Endothelial cell of umbilical vein (primary cell): Measurements from ENCODE around the gene PCBP1. TPM values are rescaled to one million over a fixed set of nuclear protein-coding genes. Genes with fewer than 3 reads are reported as not detected.
A peak's percentile ranks its signal among the peaks of the same experiment; 100 is the strongest.

Experiments used
- BruUV-seq: library from RNA; stranded (reverse); fragments of 400-500 nt; replicated peaks from 2 replicates; lab custom pipeline; 2021; lab: Mats Ljungman, UMichigan
- CTCF ChIA-PET: fragments of 300-600, 350-600 bp; sonication (Branson Sonifier 250); formaldehyde crosslinking; loops from one replicate; lab custom pipeline; 2021; ENCODE audit warnings: antibody characterized with exemption, inconsistent platforms; lab: Charles Lee
- POLR2A ChIA-PET: fragments of 300-600, 350-600 bp; sonication (Branson Sonifier 250); formaldehyde crosslinking; loops from one replicate; lab custom pipeline; 2021; ENCODE audit warnings: antibody characterized with exemption, inconsistent platforms; lab: Charles Lee
- DNase-seq: peaks from one replicate; pipeline ENCODE4 v3.0.0-alpha.2; 2011; ENCODE audit warnings: low read depth, low spot score
- FAIRE-seq: peaks from 2 replicates; lab custom pipeline; 2011; peaks lifted over from hg19 to GRCh38; lab: Jason Lieb, UNC
- H2AFZ ChIP-seq: 2 replicates; pipeline ENCODE4 v1.6.0; 2012; ENCODE audit warnings: low read depth, low read length, control low read depth, inconsistent platforms
- H3K27ac ChIP-seq: 2 replicates; pipeline ENCODE4 v1.5.1; 2011; ENCODE audit warnings: low read depth, mild to moderate bottlenecking, control low read depth, low read length, moderate library complexity; ENCODE audit not compliant: insufficient read depth
- H3K27me3 ChIP-seq, 2 experiments: 2 replicates each; pipeline versions ENCODE4 v1.6.0 to v1.6.1; 2011; ENCODE audit warnings: low read length in 2 of 2, mixed read lengths in 1 of 2; ENCODE audit not compliant: control insufficient read depth in 2 of 2, insufficient read depth in 2 of 2
- H3K36me3 ChIP-seq, 2 experiments: 2 replicates in 1 of 2; 3 replicates in 1 of 2; pipeline ENCODE4 v1.5.1; 2011; ENCODE audit warnings: low read length in 2 of 2, mild to moderate bottlenecking in 1 of 2, moderate library complexity in 1 of 2; ENCODE audit not compliant: control insufficient read depth in 2 of 2, insufficient read depth in 2 of 2; ENCODE audit errors: extremely low read depth in 1 of 2
- H3K4me1 ChIP-seq: 3 replicates; pipeline ENCODE4 v1.5.1; 2011; ENCODE audit warnings: mild to moderate bottlenecking, low read length; ENCODE audit not compliant: control insufficient read depth, insufficient read depth; ENCODE audit errors: extremely low read depth
- H3K4me2 ChIP-seq: 2 replicates; pipeline ENCODE4 v1.6.1; 2011; ENCODE audit warnings: low read length, control low read depth, mixed read lengths; ENCODE audit not compliant: insufficient read depth
- H3K4me3 ChIP-seq, 3 experiments: fragments of 200-600 bp in 1 of 3; sonication (generic), shearing (Covaris generic) in 1 of 3; replicated peaks in 1 of 3; 2 replicates each; pipeline ENCODE4 v1.5.1; 2011 to 2016; ENCODE audit warnings: control low read depth in 3 of 3, low read length in 3 of 3, mild to moderate bottlenecking in 2 of 3, inconsistent platforms in 1 of 3, low read depth in 1 of 3, moderate library complexity in 1 of 3; ENCODE audit not compliant: insufficient read depth in 1 of 3
- H3K79me2 ChIP-seq: 2 replicates; pipeline ENCODE4 v1.6.0; 2012; ENCODE audit warnings: low read length, inconsistent platforms; ENCODE audit not compliant: control insufficient read depth, insufficient read depth
- H3K9ac ChIP-seq: replicated peaks from 2 replicates; pipeline ENCODE3; 2011; ENCODE audit warnings: low read length, control low read depth; ENCODE audit not compliant: insufficient read depth; ENCODE audit errors: extremely low read depth
- H3K9me1 ChIP-seq: replicated peaks from 3 replicates; pipeline ENCODE4 v1.6.0; 2011; ENCODE audit warnings: mild to moderate bottlenecking, low read length; ENCODE audit not compliant: control insufficient read depth, insufficient read depth; ENCODE audit errors: extremely low read depth
- H3K9me3 ChIP-seq: replicated peaks from 2 replicates; pipeline ENCODE4 v1.5.1; 2012; ENCODE audit warnings: low read length, inconsistent platforms; ENCODE audit not compliant: control insufficient read depth, insufficient read depth
- H4K20me1 ChIP-seq: replicated peaks from 2 replicates; pipeline ENCODE3; 2011; ENCODE audit warnings: mild to moderate bottlenecking, low read length; ENCODE audit not compliant: control insufficient read depth, insufficient read depth; ENCODE audit errors: extremely low read depth
- CTCF ChIP-seq, 2 donors: IDR thresholded peaks; 1 replicate in 1 of 2; 2 replicates in 1 of 2; pipeline ENCODE4 v1.5.1; 2011; ENCODE audit warnings: low read length in 2 of 2, mild to moderate bottlenecking in 2 of 2, moderate library complexity in 2 of 2, control low read depth in 1 of 2, inconsistent platforms in 1 of 2, low read depth in 1 of 2; ENCODE audit not compliant: insufficient read depth in 1 of 2; ENCODE audit errors: extremely low read depth in 1 of 2
- EZH2 ChIP-seq: IDR thresholded peaks from 2 replicates; pipeline ENCODE4 v1.6.1; 2012; ENCODE audit warnings: borderline replicate concordance, low read depth, mild to moderate bottlenecking, moderate library complexity, low read length, inconsistent platforms; ENCODE audit not compliant: severe bottlenecking
- FOS ChIP-seq: IDR thresholded peaks from 2 replicates; pipeline ENCODE4 v1.6.1; 2011; ENCODE audit warnings: mild to moderate bottlenecking, low read length, moderate library complexity, borderline replicate concordance; ENCODE audit not compliant: insufficient read depth
- GATA2 ChIP-seq: IDR thresholded peaks from 2 replicates; pipeline ENCODE4 v1.7.0; 2011; ENCODE audit warnings: low read depth, mild to moderate bottlenecking, moderate library complexity, mixed read lengths, low read length; ENCODE audit not compliant: insufficient read length, insufficient read depth
- JUN ChIP-seq: IDR thresholded peaks from 2 replicates; pipeline ENCODE4 v1.6.1; 2011; ENCODE audit warnings: borderline replicate concordance, low read depth; ENCODE audit not compliant: insufficient read length, insufficient read depth
- MAX ChIP-seq: IDR thresholded peaks from 2 replicates; pipeline ENCODE4 v1.6.1; 2011; ENCODE audit not compliant: insufficient read depth, insufficient read length
- MYC ChIP-seq: IDR thresholded peaks from one replicate; pipeline ENCODE4 v1.6.1; 2011; ENCODE audit warnings: mild to moderate bottlenecking, low read depth, low read length
- POLR2A ChIP-seq: IDR thresholded peaks from 2 replicates; pipeline ENCODE4 v1.6.1; 2012; ENCODE audit warnings: low read depth, mild to moderate bottlenecking, control low read depth, low read length
- POLR2AphosphoS5 ChIP-seq: IDR thresholded peaks from 2 replicates; pipeline ENCODE4 v1.6.1; 2012; ENCODE audit warnings: low read depth, mild to moderate bottlenecking, control low read depth, low read length, moderate library complexity; ENCODE audit not compliant: insufficient read depth
- dilution Hi-C: fragments of 300-500 bp; cut with MboI; formaldehyde crosslinking; loops from one replicate; pipeline ENCODE4 v1.15.0; 2019; ENCODE audit warnings: low sequenced_read_pairs; ENCODE audit not compliant: extremely low pct_ligation_motif_present
- intact Hi-C: fragments of 100-400 bp; cut with micrococcal nuclease; formaldehyde crosslinking; loops from one replicate; pipeline ENCODE4 v1.10.0; 2022
- polyA plus RNA-seq, 4 experiments: library from polyadenylated mRNA; depleted of rRNA in 3 of 4; stranded (reverse) in 3 of 4; unstranded in 1 of 4; fragments of >200 nt; gene quantifications; 2 replicates each; pipeline versions ENCODE4 v1.2.1 to v1.2.3, GENCODE V29; 2011 to 2012; ENCODE audit warnings: missing spikeins in 1 of 4
- total RNA-seq: library from RNA; stranded (reverse); gene quantifications from 2 replicates; pipeline ENCODE4 v1.2.3, GENCODE V29; 2021

Gene PCBP1
- total and polyA plus RNA-seq, 2 donors (not counting 3 experiments of a cell fraction or from before 2014, with no cell fraction given), result 196 to 360 TPM

GRCh38 chr2:70126413-70126812 lies 39.1 kb downstream of the PCBP1 start:
- H3K4me3 ChIP-seq, result no peak overlapping the region
- FAIRE-seq, result no peak
- intact Hi-C loops (no loop called here), dilution Hi-C loops (no loop called here)
- no peak for DNase-seq
- H3K27me3 ChIP-seq, result no peaks in the 10 kb centered on the region
- no peaks in the 10 kb centered on the region for H3K79me2 ChIP-seq
- peaks cover 9% of the 10 kb centered on the region for H3K4me1 ChIP-seq
- no peaks in the 10 kb centered on the region for H3K36me3 ChIP-seq
- no peak overlapping the region for H3K4me2 ChIP-seq
- no peaks in the 10 kb centered on the region for H3K9me1 ChIP-seq
- H3K27ac ChIP-seq, result no peak overlapping the region
- H4K20me1 ChIP-seq, result no peaks in the 10 kb centered on the region
- H3K9ac ChIP-seq, result no peak overlapping the region
- no TSS peak for BruUV-seq
- POLR2A ChIA-PET, result interaction anchor here (0.7 kb wide), 1 partner anchor 52 kb away, joined by 4 read pairs; no protein-coding TSS in a partner anchor
- peak overlapping the region; percentile 28 for H2AFZ ChIP-seq
- no peak for TF ChIP-seq FOS
- no peak for TF ChIP-seq JUN
- TF ChIP-seq MYC, result no peak
- no peaks in the 10 kb centered on the region for H3K9me3 ChIP-seq
- CTCF ChIA-PET, result interaction anchor here (2.4 kb wide), 1 partner anchor 10 kb away, joined by 9 read pairs; no protein-coding TSS in a partner anchor

GRCh38 chr2:70128005-70128404 lies 40.7 kb downstream of the PCBP1 start:
- TF ChIP-seq POLR2A (no peak), POLR2AphosphoS5 (no peak), GATA2 (no peak), MYC (no peak), EZH2 (no peak), FOS (no peak), MAX (no peak), JUN (no peak), CTCF (IDR thresholded peaks at IDR 0.05; ENCODE audit: extremely low read depth in 1 of 2, insufficient read depth in 1 of 2, low read depth in 1 of 2, low read length in 2 of 2) (no peak)
- Histone ChIP-seq H3K36me3 (no peaks in the 10 kb centered on the region), H3K27ac (no peak overlapping the region), H3K4me2 (no peak overlapping the region), H3K27me3 (no peaks in the 10 kb centered on the region), H3K4me3 (no peak overlapping the region), H3K4me1 (peaks cover 24% of the 10 kb centered on the region), H3K9me3 (no peaks in the 10 kb centered on the region), H4K20me1 (no peaks in the 10 kb centered on the region), H3K9ac (no peak overlapping the region), H3K79me2 (no peaks in the 10 kb centered on the region), H2AFZ (no peak overlapping the region), H3K9me1 (no peaks in the 10 kb centered on the region)
- no peak for FAIRE-seq
- dilution Hi-C loops, result no loop called here
- no peak for DNase-seq
- BruUV-seq, result no TSS peak
- ChIA-PET CTCF (interaction anchor here (1.6 kb wide), 1 partner anchor 10 kb away, joined by 4 read pairs; no protein-coding TSS in a partner anchor), POLR2A (no interaction called here)
- intact Hi-C loops, result no loop called here
